GM10248 (cell line): ENCODE results near the gene CCNI2.

Experiments used
- CTCF ChIA-PET: fragments of 300-600 bp; sonication (Branson Sonifier 250); formaldehyde crosslinking; extraction: SDS; loops from one replicate; lab custom pipeline; 2021; ENCODE audit warnings: antibody characterized with exemption; lab: Yijun Ruan, JAX
- POLR2A ChIA-PET: fragments of 350-650 bp; sonication (Branson Sonifier 250); formaldehyde crosslinking; extraction: SDS; loops from one replicate; lab custom pipeline; 2020; ENCODE audit warnings: antibody characterized with exemption; lab: Yijun Ruan, JAX
- DNase-seq: peaks from one replicate; pipeline ENCODE4 v3.0.0; 2012; ENCODE audit errors: extremely low spot score
- CTCF ChIP-seq: IDR thresholded peaks from 2 replicates; pipeline ENCODE4 v1.5.1; 2012; ENCODE audit warnings: mild to moderate bottlenecking, low read depth; ENCODE audit errors: extremely low read depth, missing control alignments, control extremely low read depth

CCNI2 gene

GRCh38 chr5:132776131-132776937 is 29.1 kb downstream of the CCNI2 start:
- CTCF ChIA-PET, result interaction anchor here (0.9 to 2.2 kb wide), 6 partner anchors 10 to 276 kb away, joined by 3 to 10 read pairs (median 5); partner anchors contain the start of gene CCNI2
- POLR2A ChIA-PET, result no interaction called here
- no peak for TF ChIP-seq CTCF
- DNase-seq, result no peak

GRCh38 chr5:132776938-132777208 is 29.6 kb downstream of the CCNI2 start:
- DNase-seq, result no peak
- CTCF ChIA-PET, result interaction anchor here (0.6 to 2.6 kb wide), 3 partner anchors 23 to 44 kb away, joined by 3 to 14 read pairs (median 7); no protein-coding TSS in a partner anchor
- TF ChIP-seq CTCF, result no peak
- POLR2A ChIA-PET, result no interaction called here

- TF ChIP-seq CTCF, result no peak
- ChIA-PET CTCF (interaction anchor here (0.6 to 2.6 kb wide), 7 partner anchors 9 to 53 kb away, joined by 3 to 14 read pairs (median 3); partner anchors contain the start of gene SHROOM1), POLR2A (no interaction called here)
- DNase-seq, result peak; percentile 82
These were observed 30.2 kb downstream of the CCNI2 start, which contains the start of gene SEPTIN8 for GRCh38 chr5:132777209-132778069. SEPTIN8 (minus strand) TSS chr5:132777239; CDS start chr5:132777137, 102 bp downstream.

- ChIA-PET CTCF (interaction anchor here (1.0 to 2.6 kb wide), 7 partner anchors 9 to 52 kb away, joined by 3 to 14 read pairs (median 3); partner anchors contain the start of gene SHROOM1), POLR2A (no interaction called here)
- no peak for TF ChIP-seq CTCF
- no peak for DNase-seq
These were observed 30.9 kb downstream of the CCNI2 start for GRCh38 chr5:132778129-132778528.

GRCh38 chr5:132778856-132779255 is 31.6 kb downstream of the CCNI2 start:
- CTCF ChIA-PET, result interaction anchor here (1.0 to 2.6 kb wide), 3 partner anchors 18 to 42 kb away, joined by 3 to 14 read pairs (median 5); no protein-coding TSS in a partner anchor
- DNase-seq, result no peak
- TF ChIP-seq CTCF, result no peak
- POLR2A ChIA-PET, result no interaction called here

- TF ChIP-seq CTCF, result no peak
- no peak for DNase-seq
- POLR2A ChIA-PET, result no interaction called here
- CTCF ChIA-PET, result no interaction called here
These were observed 32.7 kb downstream of the CCNI2 start for GRCh38 chr5:132779961-132780360.
